Natural killer cell (primary cell): ENCODE results near the gene SLC1A7. TPM values are rescaled to one million over a fixed set of nuclear protein-coding genes. Genes with fewer than 3 reads are reported as not detected.

Experiments used
- ATAC-seq, 3 donors: fragments of 150-1000 bp in 2 of 3; fragments of 200-7000 bp in 1 of 3; cut with Tn5 transposase; 1 replicate in 1 of 3; 2 replicates in 2 of 3; pipeline ENCODE4 v1.10.0; 2021; ENCODE audit warnings: mild to moderate bottlenecking in 2 of 3, moderate library complexity in 2 of 3
- DNase-seq, 2 donors: peaks; one replicate each; pipeline versions ENCODE4 v3.0.0 to v3.0.0-alpha.2; 2013 to 2021; ENCODE audit warnings: mixed read lengths in 1 of 2
- H3K27ac ChIP-seq: one replicate; pipeline ENCODE4 v1.5.1; 2013; ENCODE audit warnings: mild to moderate bottlenecking, low read length
- H3K27me3 ChIP-seq: one replicate; pipeline ENCODE4 v1.6.1; 2013; ENCODE audit warnings: low read length; ENCODE audit not compliant: control insufficient read depth, insufficient read depth
- H3K36me3 ChIP-seq: one replicate; pipeline ENCODE4 v1.6.1; 2013; ENCODE audit warnings: low read length; ENCODE audit not compliant: control insufficient read depth, insufficient read depth
- H3K4me1 ChIP-seq: one replicate; pipeline ENCODE4 v1.6.1; 2013; ENCODE audit warnings: low read length; ENCODE audit not compliant: control insufficient read depth, insufficient read depth
- H3K4me3 ChIP-seq: one replicate; pipeline ENCODE4 v1.5.1; 2013; ENCODE audit warnings: low read length
- H3K9me3 ChIP-seq: one replicate; pipeline ENCODE4 v1.6.1; 2013; ENCODE audit warnings: low read length; ENCODE audit not compliant: control insufficient read depth, insufficient read depth
- H3K27ac Mint-ChIP-seq, 2 donors: one replicate each; pipeline ENCODE4 v1.8.0; 2022; ENCODE audit warnings: mild to moderate bottlenecking in 2 of 2, mixed read lengths in 2 of 2, moderate library complexity in 1 of 2
- H3K27me3 Mint-ChIP-seq, 2 donors: one replicate each; pipeline ENCODE4 v1.8.0; 2022; ENCODE audit warnings: low read depth in 2 of 2, mixed read lengths in 2 of 2
- H3K36me3 Mint-ChIP-seq: one replicate; pipeline ENCODE4 v1.8.0; 2022; ENCODE audit warnings: mixed read lengths
- H3K4me1 Mint-ChIP-seq, 2 donors: one replicate each; pipeline ENCODE4 v1.8.0; 2022; ENCODE audit warnings: mixed read lengths in 2 of 2
- H3K4me3 Mint-ChIP-seq: one replicate; pipeline ENCODE4 v1.8.0; 2022; ENCODE audit warnings: mild to moderate bottlenecking, moderate library complexity, mixed read lengths
- H3K9me3 Mint-ChIP-seq, 2 donors: one replicate each; pipeline ENCODE4 v1.8.0; 2022; ENCODE audit warnings: mixed read lengths in 2 of 2
- WGBS: methylation state at CpG from one replicate; pipeline ENCODE4 v1.1.7; 2013; ENCODE audit warnings: missing lambda C conversion rate; ENCODE audit not compliant: insufficient coverage; 5-methylcytosine and 5-hydroxymethylcytosine counted together
- intact Hi-C: fragments of 100-400 bp; cut with micrococcal nuclease; formaldehyde crosslinking; loops from one replicate; pipeline ENCODE4 v1.14.2; 2022
- total RNA-seq, 4 donors: library from RNA; stranded (reverse); fragments of 120-200 nt in 1 of 4; gene quantifications; one replicate each; pipeline versions ENCODE4 v1.2.3 to v1.2.4, GENCODE V29; 2013 to 2022
- TF ChIP-seq, protein P1 (sequence below): fragments of 200-600 bp; IDR thresholded peaks from one replicate; pipeline ENCODE4 v1.8.0; 2022; ENCODE audit warnings: antibody characterized with exemption

The SLC1A7 gene
- total RNA-seq, 3 donors from 2014 or later (not counting 1 experiment from before 2014, with no cell fraction given), result 16.0 to 23.9 (median 20.5) TPM

- TF ChIP-seq, protein P1, sequence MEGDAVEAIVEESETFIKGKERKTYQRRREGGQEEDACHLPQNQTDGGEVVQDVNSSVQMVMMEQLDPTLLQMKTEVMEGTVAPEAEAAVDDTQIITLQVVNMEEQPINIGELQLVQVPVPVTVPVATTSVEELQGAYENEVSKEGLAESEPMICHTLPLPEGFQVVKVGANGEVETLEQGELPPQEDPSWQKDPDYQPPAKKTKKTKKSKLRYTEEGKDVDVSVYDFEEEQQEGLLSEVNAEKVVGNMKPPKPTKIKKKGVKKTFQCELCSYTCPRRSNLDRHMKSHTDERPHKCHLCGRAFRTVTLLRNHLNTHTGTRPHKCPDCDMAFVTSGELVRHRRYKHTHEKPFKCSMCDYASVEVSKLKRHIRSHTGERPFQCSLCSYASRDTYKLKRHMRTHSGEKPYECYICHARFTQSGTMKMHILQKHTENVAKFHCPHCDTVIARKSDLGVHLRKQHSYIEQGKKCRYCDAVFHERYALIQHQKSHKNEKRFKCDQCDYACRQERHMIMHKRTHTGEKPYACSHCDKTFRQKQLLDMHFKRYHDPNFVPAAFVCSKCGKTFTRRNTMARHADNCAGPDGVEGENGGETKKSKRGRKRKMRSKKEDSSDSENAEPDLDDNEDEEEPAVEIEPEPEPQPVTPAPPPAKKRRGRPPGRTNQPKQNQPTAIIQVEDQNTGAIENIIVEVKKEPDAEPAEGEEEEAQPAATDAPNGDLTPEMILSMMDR, result no peak
- H3K36me3 ChIP-seq, result no peaks in the 10 kb centered on the region
- no peaks in the 10 kb centered on the region for H3K27me3 ChIP-seq
- H3K4me1 ChIP-seq, result no peaks in the 10 kb centered on the region
- no peak overlapping the region for H3K4me3 ChIP-seq
- 95% methylated on average over 4 of the region's 4 CpGs for WGBS
- ATAC-seq (no peak), DNase-seq (peak in 1 of 2 donors; percentile 6)
- Mint-ChIP-seq H3K27ac (no peak overlapping the region), H3K4me3 (no peak overlapping the region), H3K36me3 (no peaks in the 10 kb centered on the region), H3K9me3 (no peaks in the 10 kb centered on the region), H3K4me1 (peaks cover 0 to 8% of the 10 kb centered on the region in 2 donors), H3K27me3 (no peaks in the 10 kb centered on the region)
- no peaks in the 10 kb centered on the region for H3K9me3 ChIP-seq
- H3K27ac ChIP-seq, result no peak overlapping the region
- intact Hi-C loops, result no loop called here
Measured at GRCh38 chr1:53075206-53075605, 67.2 kb downstream of the SLC1A7 start.

GRCh38 chr1:53074313-53075154 lies 67.9 kb downstream of the SLC1A7 start:
- DNase-seq, result peak in 1 of 2 donors; percentile 4

DNA sequence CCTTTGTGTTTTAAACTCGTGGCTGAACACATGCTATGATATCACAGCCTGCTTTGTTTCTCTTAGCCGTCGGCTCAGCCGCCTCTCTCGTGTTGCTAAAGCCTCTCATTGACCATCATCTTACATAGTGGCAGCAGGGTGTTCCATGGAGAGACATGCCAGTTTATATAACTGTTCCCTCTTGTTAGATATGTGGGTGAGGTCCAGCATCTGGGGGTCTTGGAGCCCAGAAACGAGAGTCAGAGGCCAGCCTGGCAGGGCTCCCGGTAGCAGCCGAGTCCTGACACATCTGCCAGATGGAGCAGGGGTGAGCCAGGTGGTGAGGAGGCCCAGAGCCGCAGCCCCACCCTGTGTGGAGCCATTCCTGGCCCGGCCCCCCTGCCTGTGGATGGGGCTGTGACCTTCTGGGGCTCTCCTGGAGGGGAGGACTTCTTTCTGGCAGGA lies 68.5 kb downstream of the SLC1A7 start:
- no peak overlapping the region for H3K4me3 Mint-ChIP-seq
- DNase-seq, result peak in 1 of 2 donors; percentile 12
- intact Hi-C loops, result no loop called here

More at GRCh38 chr1:53074313-53075154, 67.9 kb downstream of the SLC1A7 start:
- WGBS, result 95% methylated on average over 4 of the region's 8 CpGs
- Histone ChIP-seq H3K27me3 (no peaks in the 10 kb centered on the region), H3K27ac (no peak overlapping the region), H3K4me1 (no peaks in the 10 kb centered on the region), H3K36me3 (no peaks in the 10 kb centered on the region), H3K9me3 (no peaks in the 10 kb centered on the region), H3K4me3 (no peak overlapping the region)
- no peak overlapping the region for H3K27ac Mint-ChIP-seq
- H3K9me3 Mint-ChIP-seq, result no peaks in the 10 kb centered on the region
- intact Hi-C loops, result no loop called here
- H3K27me3 Mint-ChIP-seq, result no peaks in the 10 kb centered on the region
- H3K36me3 Mint-ChIP-seq, result no peaks in the 10 kb centered on the region
- TF ChIP-seq, protein P1, result no peak
- H3K4me1 Mint-ChIP-seq, result peaks cover 0 to 8% of the 10 kb centered on the region in 2 donors
- H3K4me3 Mint-ChIP-seq, result no peak overlapping the region
- ATAC-seq, result no peak

More for the DNA sequence above, 68.5 kb downstream of the SLC1A7 start:
- TF ChIP-seq, protein P1, result no peak
- Histone ChIP-seq H3K4me3 (no peak overlapping the region), H3K9me3 (no peaks in the 10 kb centered on the region), H3K27ac (no peak overlapping the region), H3K4me1 (no peaks in the 10 kb centered on the region), H3K36me3 (no peaks in the 10 kb centered on the region), H3K27me3 (no peaks in the 10 kb centered on the region)
- ATAC-seq, result no peak
- H3K27ac Mint-ChIP-seq, result no peak overlapping the region
- 92% methylated on average over 10 of the region's 10 CpGs for WGBS
- H3K36me3 Mint-ChIP-seq, result no peaks in the 10 kb centered on the region
- H3K27me3 Mint-ChIP-seq, result no peaks in the 10 kb centered on the region
- peaks cover 0 to 8% of the 10 kb centered on the region in 2 donors for H3K4me1 Mint-ChIP-seq
- H3K9me3 Mint-ChIP-seq, result no peaks in the 10 kb centered on the region
